ENCODE results near the gene PDCD1. TPM values are rescaled to one million over a fixed set of nuclear protein-coding genes. Genes with fewer than 3 reads are reported as not detected.
A peak's percentile ranks its signal among the peaks of the same experiment; 100 is the strongest.

Gene PDCD1
- total RNA-seq, 3 donors from 2014 or later (not counting 1 experiment from before 2014, with no cell fraction given) = 0.45 TPM; not detected in 2

DNA sequence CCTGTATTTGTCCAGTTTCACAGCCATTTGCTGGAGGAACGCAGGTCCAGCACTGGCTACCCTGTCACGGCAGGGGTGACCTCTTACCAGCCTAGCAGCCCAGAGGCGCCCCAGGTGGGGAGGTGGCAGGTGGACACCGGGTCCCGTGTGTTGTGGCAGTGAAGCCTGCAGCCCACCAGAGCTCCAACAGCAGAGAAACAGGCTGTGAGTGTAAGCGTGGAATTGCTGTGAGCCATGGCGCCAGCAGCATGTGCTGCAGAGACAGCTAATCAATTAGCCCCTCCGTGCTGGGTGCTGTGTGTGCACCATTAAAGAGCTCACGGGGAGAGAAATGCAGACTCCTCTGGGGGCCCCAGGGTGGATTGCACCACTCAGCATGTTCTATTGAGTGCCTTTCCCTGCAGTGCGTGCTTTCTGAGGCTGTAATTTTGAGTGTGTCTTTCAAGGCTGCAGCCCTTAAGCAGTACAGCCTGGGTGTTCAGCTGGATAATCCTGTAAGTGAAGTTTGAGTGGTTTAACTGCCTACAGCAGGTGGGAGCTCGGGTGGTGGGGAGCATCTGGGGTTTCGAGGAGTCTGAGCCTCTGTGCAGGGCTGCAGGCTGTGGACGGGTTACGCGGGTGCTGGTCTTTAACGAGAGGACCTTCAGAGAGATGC, 26.7 kb upstream of the PDCD1 start:
- Mint-ChIP-seq H3K27me3 (ENCODE audit: low read depth in 2 of 2) (no peaks in the 10 kb centered on the region), H3K27ac (no peak overlapping the region), H3K4me3 (no peak overlapping the region), H3K9me3 (no peaks in the 10 kb centered on the region), H3K4me1 (peaks cover 27 to 49% of the 10 kb centered on the region in 2 donors), H3K36me3 (no peaks in the 10 kb centered on the region)
- Histone ChIP-seq H3K4me3 (ENCODE audit: low read length) (no peak overlapping the region), H3K27ac (ENCODE audit: low read length) (no peak overlapping the region), H3K4me1 (ENCODE audit: control insufficient read depth, insufficient read depth, low read length) (peaks cover 32% of the 10 kb centered on the region), H3K9me3 (ENCODE audit: control insufficient read depth, insufficient read depth, low read length) (no peaks in the 10 kb centered on the region), H3K36me3 (ENCODE audit: control insufficient read depth, insufficient read depth, low read length) (no peaks in the 10 kb centered on the region), H3K27me3 (ENCODE audit: control insufficient read depth, insufficient read depth, low read length) (no peaks in the 10 kb centered on the region)
- DNase-seq = no peak
- TF ChIP-seq, protein P1, sequence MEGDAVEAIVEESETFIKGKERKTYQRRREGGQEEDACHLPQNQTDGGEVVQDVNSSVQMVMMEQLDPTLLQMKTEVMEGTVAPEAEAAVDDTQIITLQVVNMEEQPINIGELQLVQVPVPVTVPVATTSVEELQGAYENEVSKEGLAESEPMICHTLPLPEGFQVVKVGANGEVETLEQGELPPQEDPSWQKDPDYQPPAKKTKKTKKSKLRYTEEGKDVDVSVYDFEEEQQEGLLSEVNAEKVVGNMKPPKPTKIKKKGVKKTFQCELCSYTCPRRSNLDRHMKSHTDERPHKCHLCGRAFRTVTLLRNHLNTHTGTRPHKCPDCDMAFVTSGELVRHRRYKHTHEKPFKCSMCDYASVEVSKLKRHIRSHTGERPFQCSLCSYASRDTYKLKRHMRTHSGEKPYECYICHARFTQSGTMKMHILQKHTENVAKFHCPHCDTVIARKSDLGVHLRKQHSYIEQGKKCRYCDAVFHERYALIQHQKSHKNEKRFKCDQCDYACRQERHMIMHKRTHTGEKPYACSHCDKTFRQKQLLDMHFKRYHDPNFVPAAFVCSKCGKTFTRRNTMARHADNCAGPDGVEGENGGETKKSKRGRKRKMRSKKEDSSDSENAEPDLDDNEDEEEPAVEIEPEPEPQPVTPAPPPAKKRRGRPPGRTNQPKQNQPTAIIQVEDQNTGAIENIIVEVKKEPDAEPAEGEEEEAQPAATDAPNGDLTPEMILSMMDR (IDR thresholded peaks at IDR 0.05) = no peak
- intact Hi-C loops (cut with micrococcal nuclease) = loop anchor here (10.0 kb wide), 1 partner anchor 531 kb away; the partner anchor contains the start of gene FARP2
- WGBS (ENCODE audit: insufficient coverage) = 94% methylated on average over 16 of the region's 16 CpGs
- ATAC-seq = no peak

DNA sequence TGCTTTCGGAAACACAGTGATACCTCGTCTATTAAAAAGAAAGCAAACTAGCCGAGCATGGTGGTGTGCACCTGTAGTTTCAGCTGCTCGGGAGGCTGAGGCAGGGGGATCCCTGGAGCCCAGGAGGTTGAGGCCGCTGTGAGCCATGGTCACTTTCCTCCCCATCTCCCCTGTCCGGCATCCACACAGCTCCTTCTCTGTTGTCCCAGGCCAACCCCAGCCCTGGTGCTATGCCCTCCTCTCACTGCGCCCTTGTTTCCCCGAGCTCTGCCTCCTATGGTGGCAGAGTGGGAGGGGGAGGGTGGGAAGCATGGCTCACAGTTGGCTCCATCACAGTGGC, 26.2 kb upstream of the PDCD1 start:
- Histone ChIP-seq H3K9me3 (ENCODE audit: control insufficient read depth, insufficient read depth, low read length) (no peaks in the 10 kb centered on the region), H3K27me3 (ENCODE audit: control insufficient read depth, insufficient read depth, low read length) (no peaks in the 10 kb centered on the region), H3K36me3 (ENCODE audit: control insufficient read depth, insufficient read depth, low read length) (no peaks in the 10 kb centered on the region), H3K27ac (ENCODE audit: low read length) (no peak overlapping the region), H3K4me3 (ENCODE audit: low read length) (no peak overlapping the region), H3K4me1 (ENCODE audit: control insufficient read depth, insufficient read depth, low read length) (peaks cover 32% of the 10 kb centered on the region)
- ATAC-seq = no peak
- intact Hi-C loops (cut with micrococcal nuclease) = loop anchor here (10.0 kb wide), 1 partner anchor 530 kb away; the partner anchor contains the start of gene FARP2
- H3K9me3 Mint-ChIP-seq = no peaks in the 10 kb centered on the region
- 90% methylated on average over 7 of the region's 8 CpGs for WGBS (ENCODE audit: insufficient coverage)
- no peak overlapping the region for H3K27ac Mint-ChIP-seq
- TF ChIP-seq, protein P1 (IDR thresholded peaks at IDR 0.05) = no peak
- no peaks in the 10 kb centered on the region for H3K36me3 Mint-ChIP-seq
- H3K4me1 Mint-ChIP-seq = peaks cover 27 to 49% of the 10 kb centered on the region in 2 donors
- DNase-seq = no peak
- no peaks in the 10 kb centered on the region for H3K27me3 Mint-ChIP-seq (ENCODE audit: low read depth in 2 of 2)
- no peak overlapping the region for H3K4me3 Mint-ChIP-seq

DNA sequence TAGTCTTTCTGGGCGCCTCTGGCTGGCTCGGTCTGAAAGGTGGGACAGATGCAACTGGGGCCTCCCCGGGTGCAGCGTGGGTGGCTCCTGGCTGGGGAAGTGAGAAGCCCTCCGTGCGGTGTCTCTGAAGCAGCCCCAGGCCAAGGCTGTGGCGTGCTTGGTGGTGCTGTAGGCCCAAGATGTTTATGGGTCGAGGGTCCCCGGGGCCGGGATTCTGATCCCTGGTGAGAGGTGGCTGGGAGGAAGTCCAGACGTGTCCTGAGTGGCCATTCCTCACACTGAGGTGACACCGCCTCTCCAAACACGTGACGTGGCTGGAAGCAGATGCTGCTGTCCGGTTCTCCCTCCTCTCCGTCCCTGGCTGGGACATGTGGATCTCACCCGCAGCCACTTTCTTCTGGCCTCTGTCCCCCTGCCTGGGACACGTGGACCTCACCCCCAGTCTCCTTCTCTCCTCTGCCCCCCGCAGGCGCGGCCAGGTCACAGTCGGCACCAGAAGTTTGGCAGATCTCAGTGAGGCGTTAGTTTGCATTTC, 23.5 kb upstream of the PDCD1 start:
- TF ChIP-seq, protein P1 (IDR thresholded peaks at IDR 0.05) = no peak

More for the DNA sequence above, 23.5 kb upstream of the PDCD1 start:
- peak overlapping the region; percentile 89 to 95 for H3K27ac Mint-ChIP-seq
- peaks cover 21 to 30% of the 10 kb centered on the region in 2 donors for H3K4me1 Mint-ChIP-seq
- intact Hi-C loops (cut with micrococcal nuclease) = loop anchor here (10.0 kb wide), 1 partner anchor 527 kb away; the partner anchor contains the start of gene FARP2
- H3K4me3 ChIP-seq (ENCODE audit: low read length) = peak overlapping the region; percentile 91
- no peaks in the 10 kb centered on the region for H3K36me3 Mint-ChIP-seq
- no peaks in the 10 kb centered on the region for H3K9me3 ChIP-seq (ENCODE audit: control insufficient read depth, insufficient read depth, low read length)
- DNase-seq (peak in 1 of 2 donors; percentile 60), ATAC-seq (peak; percentile 16 to 30 (median 27))
- peak overlapping the region; percentile 82 for H3K27ac ChIP-seq (ENCODE audit: low read length)
- peaks cover 29% of the 10 kb centered on the region for H3K4me1 ChIP-seq (ENCODE audit: control insufficient read depth, insufficient read depth, low read length)
- H3K9me3 Mint-ChIP-seq = no peaks in the 10 kb centered on the region
- no peaks in the 10 kb centered on the region for H3K27me3 ChIP-seq (ENCODE audit: control insufficient read depth, insufficient read depth, low read length)
- peak overlapping the region; percentile 94 for H3K4me3 Mint-ChIP-seq
- WGBS (ENCODE audit: insufficient coverage) = 10% methylated on average over 18 of the region's 23 CpGs
- H3K27me3 Mint-ChIP-seq (ENCODE audit: low read depth in 2 of 2) = no peaks in the 10 kb centered on the region
- no peaks in the 10 kb centered on the region for H3K36me3 ChIP-seq (ENCODE audit: control insufficient read depth, insufficient read depth, low read length)
